ENCODE measurements around the gene GRIA4.

Gene GRIA4

GRCh38 chr11:105609832-105610781 is at the start of gene GRIA4:
GRIA4 (plus strand) TSS chr11:105610073; CDS start chr11:105610998, 925 bp downstream.
- DNase-seq = peak; percentile 47 to 62

- DNase-seq = no peak
These were observed 36.8 kb upstream of the GRIA4 start for GRCh38 chr11:105573091-105573490.

- no peak for DNase-seq
These were observed 34.9 kb upstream of the GRIA4 start for GRCh38 chr11:105574974-105575373.

- no peak for DNase-seq
These were observed 32.2 kb upstream of the GRIA4 start for GRCh38 chr11:105577641-105578040.

GRCh38 chr11:105579111-105579510 is 30.8 kb upstream of the GRIA4 start:
- no peak for DNase-seq

- no peak for DNase-seq
These were observed 27.4 kb upstream of the GRIA4 start for GRCh38 chr11:105582497-105582896.

GRCh38 chr11:105588001-105588400 is 21.9 kb upstream of the GRIA4 start:
- no peak for DNase-seq

GRCh38 chr11:105589346-105589745 is 20.5 kb upstream of the GRIA4 start:
- no peak for DNase-seq

- DNase-seq = peak in 1 of 2 experiments; percentile 21
These were observed 17.8 kb upstream of the GRIA4 start for GRCh38 chr11:105592035-105592434.

GRCh38 chr11:105598371-105598770 is 11.5 kb upstream of the GRIA4 start:
- DNase-seq = no peak

- DNase-seq = no peak
These were observed 6.7 kb upstream of the GRIA4 start for GRCh38 chr11:105603156-105603555.

- peak; percentile 6 to 40 for DNase-seq
These were observed 512 bp upstream of the GRIA4 start for GRCh38 chr11:105609341-105609781.

- no peak for DNase-seq
These were observed 1.1 kb downstream of the GRIA4 start for GRCh38 chr11:105610871-105611571.

- no peak for DNase-seq
These were observed 1.9 kb downstream of the GRIA4 start for GRCh38 chr11:105611572-105612441.

- DNase-seq = no peak
These were observed 2.9 kb downstream of the GRIA4 start for GRCh38 chr11:105612771-105613170.

- DNase-seq = no peak
These were observed 3.3 kb downstream of the GRIA4 start for GRCh38 chr11:105613183-105613582.

GRCh38 chr11:105618343-105618955 is 8.6 kb downstream of the GRIA4 start:
- DNase-seq = no peak

- DNase-seq = no peak
These were observed 9.7 kb downstream of the GRIA4 start for GRCh38 chr11:105619556-105619955.

- DNase-seq = no peak
These were observed 12.1 kb downstream of the GRIA4 start for GRCh38 chr11:105622016-105622415.

- DNase-seq = no peak
These were observed 22.4 kb downstream of the GRIA4 start for GRCh38 chr11:105632316-105632715.

- no peak for DNase-seq
These were observed 25.6 kb downstream of the GRIA4 start for GRCh38 chr11:105635466-105635865.

- DNase-seq = no peak
These were observed 26.6 kb downstream of the GRIA4 start for GRCh38 chr11:105636496-105636895.
